ENCODE measurements around the gene ABCC6. TPM values are rescaled to one million over a fixed set of nuclear protein-coding genes. Genes with fewer than 3 reads are reported as not detected.

The ABCC6 gene
- total and polyA plus RNA-seq, 2 of the 4 experiments (the other 2 are of a cell fraction) = 0.36 to 1.3 TPM

DNA sequence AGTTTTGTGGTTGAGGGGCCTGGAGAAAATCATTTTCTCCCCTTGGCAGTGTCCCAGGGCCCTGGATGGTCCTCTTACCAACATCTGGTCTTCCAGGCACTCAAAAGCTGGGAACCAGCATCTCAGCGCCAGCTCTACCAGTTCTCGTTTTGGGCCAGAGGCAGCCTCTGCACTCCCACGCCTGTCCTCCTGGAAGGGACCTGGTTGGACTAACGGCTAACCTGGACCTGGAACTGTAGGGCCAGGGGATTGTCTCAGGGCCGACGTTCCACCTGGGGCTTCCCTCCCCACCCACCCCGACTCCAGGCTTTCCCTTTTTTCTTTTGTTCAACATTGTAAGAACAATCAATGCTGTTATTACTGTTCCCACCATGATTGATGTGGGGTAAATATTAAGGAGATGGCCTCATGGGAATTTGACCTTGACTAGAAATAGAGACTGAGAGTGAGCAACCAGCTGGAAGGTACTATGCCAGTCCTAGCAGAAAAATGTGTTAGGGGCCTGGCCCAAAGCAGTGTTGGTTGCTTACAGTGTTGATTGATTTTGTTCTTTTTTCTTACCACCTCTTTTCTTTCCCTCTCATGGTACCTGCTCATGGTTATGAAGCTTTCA is 81.4 kb downstream of the ABCC6 start:
- Histone ChIP-seq H3K14ac (replicated peaks; ENCODE audit: low read depth, low read length) (no peak overlapping the region), H4K8ac (ENCODE audit: low read depth in 2 of 2, low read length in 2 of 2) (no peak overlapping the region), H3K18ac (ENCODE audit: low read depth, low read length) (no peak overlapping the region), H2BK15ac (ENCODE audit: low read depth, low read length) (no peak overlapping the region), H2BK5ac (ENCODE audit: low read depth, low read length, poor library complexity, severe bottlenecking) (no peak overlapping the region), H2BK120ac (ENCODE audit: low read depth, low read length) (no peak overlapping the region), H4K5ac (ENCODE audit: low read depth, low read length) (no peak overlapping the region), H3K9me1 (ENCODE audit: insufficient read depth, low read length) (peaks cover 13% of the 10 kb centered on the region), H3K4me2 (ENCODE audit: low read depth, low read length) (no peak overlapping the region), H3K36me3 (ENCODE audit: control insufficient read depth, insufficient read depth, low read length) (peaks cover 91% of the 10 kb centered on the region), H3K27ac (ENCODE audit: insufficient read depth, low read length) (no peak overlapping the region), H3K79me1 (ENCODE audit: low read depth in 1 of 2, low read length in 2 of 2) (peaks cover 13 to 42% of the 10 kb centered on the region in 2 experiments), H3K9me3 (ENCODE audit: control insufficient read depth, insufficient read depth, low read length) (no peaks in the 10 kb centered on the region), H3K9ac (ENCODE audit: low read depth, low read length) (no peak overlapping the region), H2AK9ac (replicated peaks; ENCODE audit: low read depth, low read length, poor library complexity) (no peak overlapping the region), H3K27me3 (ENCODE audit: control insufficient read depth, insufficient read depth, low read length) (no peaks in the 10 kb centered on the region), H3K4ac (ENCODE audit: low read depth, low read length) (no peak overlapping the region), H3K23ac (ENCODE audit: low read depth, low read length) (no peak overlapping the region), H3K56ac (ENCODE audit: extremely low read depth, insufficient read depth, low read length) (no peak overlapping the region), H2AK5ac (ENCODE audit: low read depth, low read length) (no peak overlapping the region), H4K20me1 (ENCODE audit: insufficient read depth, low read length) (peaks cover 37% of the 10 kb centered on the region), H2BK20ac (ENCODE audit: low read depth, low read length) (no peak overlapping the region), H4K91ac (ENCODE audit: insufficient read depth, low read depth, low read length) (no peak overlapping the region), H2AFZ (replicated peaks; ENCODE audit: low read length, poor library complexity) (no peak overlapping the region), H3K4me1 (ENCODE audit: control insufficient read depth, insufficient read depth, low read length) (no peaks in the 10 kb centered on the region; the same call in 1 of the 2 replicates), H3K4me3 (ENCODE audit: insufficient read depth, low read depth, low read length) (no peak overlapping the region)
- TF ChIP-seq CHD1 (IDR thresholded peaks at IDR 0.05; ENCODE audit: low read depth, low read length) = no peak
- no peak for TF ChIP-seq MXI1 (IDR thresholded peaks at IDR 0.05; ENCODE audit: borderline replicate concordance, low read depth, low read length)
- TF ChIP-seq RFX5 (IDR thresholded peaks at IDR 0.05; ENCODE audit: low read depth, low read length) = no peak
- no peak for TF ChIP-seq POLR2A (IDR thresholded peaks at IDR 0.05; ENCODE audit: low read depth, low read length)
- no peak for TF ChIP-seq RAD21 (IDR thresholded peaks at IDR 0.05; ENCODE audit: low read length)
- no peak for TF ChIP-seq CEBPB (IDR thresholded peaks at IDR 0.05; ENCODE audit: low read depth, low read length)
- TF ChIP-seq, protein P1, sequence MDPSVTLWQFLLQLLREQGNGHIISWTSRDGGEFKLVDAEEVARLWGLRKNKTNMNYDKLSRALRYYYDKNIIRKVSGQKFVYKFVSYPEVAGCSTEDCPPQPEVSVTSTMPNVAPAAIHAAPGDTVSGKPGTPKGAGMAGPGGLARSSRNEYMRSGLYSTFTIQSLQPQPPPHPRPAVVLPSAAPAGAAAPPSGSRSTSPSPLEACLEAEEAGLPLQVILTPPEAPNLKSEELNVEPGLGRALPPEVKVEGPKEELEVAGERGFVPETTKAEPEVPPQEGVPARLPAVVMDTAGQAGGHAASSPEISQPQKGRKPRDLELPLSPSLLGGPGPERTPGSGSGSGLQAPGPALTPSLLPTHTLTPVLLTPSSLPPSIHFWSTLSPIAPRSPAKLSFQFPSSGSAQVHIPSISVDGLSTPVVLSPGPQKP (IDR thresholded peaks at IDR 0.05; ENCODE audit: borderline replicate concordance, low read depth, low read length) = no peak
- TF ChIP-seq, protein P2, sequence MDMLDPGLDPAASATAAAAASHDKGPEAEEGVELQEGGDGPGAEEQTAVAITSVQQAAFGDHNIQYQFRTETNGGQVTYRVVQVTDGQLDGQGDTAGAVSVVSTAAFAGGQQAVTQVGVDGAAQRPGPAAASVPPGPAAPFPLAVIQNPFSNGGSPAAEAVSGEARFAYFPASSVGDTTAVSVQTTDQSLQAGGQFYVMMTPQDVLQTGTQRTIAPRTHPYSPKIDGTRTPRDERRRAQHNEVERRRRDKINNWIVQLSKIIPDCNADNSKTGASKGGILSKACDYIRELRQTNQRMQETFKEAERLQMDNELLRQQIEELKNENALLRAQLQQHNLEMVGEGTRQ (IDR thresholded peaks at IDR 0.05; ENCODE audit: low read depth, low read length) = no peak
- TF ChIP-seq FOS (IDR thresholded peaks at IDR 0.05; ENCODE audit: low read depth, low read length) = no peak
- no peak for TF ChIP-seq SMC3 (IDR thresholded peaks at IDR 0.05; ENCODE audit: low read depth, low read length)
- TF ChIP-seq MAZ (IDR thresholded peaks at IDR 0.05; ENCODE audit: borderline replicate concordance, low read depth, low read length) = no peak
- TF ChIP-seq, protein P3, sequence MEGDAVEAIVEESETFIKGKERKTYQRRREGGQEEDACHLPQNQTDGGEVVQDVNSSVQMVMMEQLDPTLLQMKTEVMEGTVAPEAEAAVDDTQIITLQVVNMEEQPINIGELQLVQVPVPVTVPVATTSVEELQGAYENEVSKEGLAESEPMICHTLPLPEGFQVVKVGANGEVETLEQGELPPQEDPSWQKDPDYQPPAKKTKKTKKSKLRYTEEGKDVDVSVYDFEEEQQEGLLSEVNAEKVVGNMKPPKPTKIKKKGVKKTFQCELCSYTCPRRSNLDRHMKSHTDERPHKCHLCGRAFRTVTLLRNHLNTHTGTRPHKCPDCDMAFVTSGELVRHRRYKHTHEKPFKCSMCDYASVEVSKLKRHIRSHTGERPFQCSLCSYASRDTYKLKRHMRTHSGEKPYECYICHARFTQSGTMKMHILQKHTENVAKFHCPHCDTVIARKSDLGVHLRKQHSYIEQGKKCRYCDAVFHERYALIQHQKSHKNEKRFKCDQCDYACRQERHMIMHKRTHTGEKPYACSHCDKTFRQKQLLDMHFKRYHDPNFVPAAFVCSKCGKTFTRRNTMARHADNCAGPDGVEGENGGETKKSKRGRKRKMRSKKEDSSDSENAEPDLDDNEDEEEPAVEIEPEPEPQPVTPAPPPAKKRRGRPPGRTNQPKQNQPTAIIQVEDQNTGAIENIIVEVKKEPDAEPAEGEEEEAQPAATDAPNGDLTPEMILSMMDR (conservative IDR thresholded peaks at IDR 0.05; ENCODE audit: low read depth, low read length) = no peak
- no peak for TF ChIP-seq NFE2L2 (IDR thresholded peaks at IDR 0.05; ENCODE audit: low read depth, low read length)
- no peak for TF ChIP-seq RCOR1 (IDR thresholded peaks at IDR 0.05; ENCODE audit: insufficient replicate concordance, low read length)
- TF ChIP-seq MAFK (IDR thresholded peaks at IDR 0.05; ENCODE audit: low read depth, low read length) = no peak
- no peak for TF ChIP-seq BHLHE40 (IDR thresholded peaks at IDR 0.05; ENCODE audit: low read depth, low read length)
- no CpG with 5 or more reads among the region's 7 CpGs for WGBS, 2 experiments (ENCODE audit: extremely low coverage in 2 of 2, insufficient read length in 1 of 2)
- ATAC-seq (ENCODE audit: low read depth) = no peak
- no TSS peak for BruUV-seq (replicated peaks)
- ChIA-PET CTCF (no interaction called here), POLR2A (ENCODE audit: unreplicated experiment) (no interaction called here)
- intact Hi-C loops (cut with micrococcal nuclease) (no loop called here), dilution Hi-C loops (cut with HindIII; ENCODE audit: low sequenced_read_pairs, unreplicated experiment) (no loop called here), in situ Hi-C loops (cut with MboI; ENCODE audit: low sequenced_read_pairs) (no loop called here)
- DNase-seq = no peak

All from IMR-90 (cell line).